Osteoblast (primary cell): ENCODE results near the gene PRKN. TPM values are rescaled to one million over a fixed set of nuclear protein-coding genes. Genes with fewer than 3 reads are reported as not detected.

ENCODE experiments used
- DNase-seq: peaks from one replicate; pipeline ENCODE4 v3.0.0; 2011; ENCODE audit warnings: low spot score, mixed read lengths; ENCODE audit not compliant: insufficient read length; ENCODE audit errors: missing footprints
- H2AFZ ChIP-seq: 2 replicates; pipeline ENCODE4 v1.6.0; 2011; ENCODE audit warnings: mild to moderate bottlenecking, low read length
- H3K27ac ChIP-seq: 2 replicates; pipeline ENCODE4 v1.5.1; 2011; ENCODE audit warnings: mild to moderate bottlenecking, low read depth, low read length, moderate library complexity
- H3K27me3 ChIP-seq: 2 replicates; pipeline ENCODE4 v1.6.0; 2012; ENCODE audit warnings: mild to moderate bottlenecking, control low read depth, inconsistent platforms, low read length, moderate library complexity; ENCODE audit not compliant: insufficient read depth
- H3K36me3 ChIP-seq: 2 replicates; pipeline ENCODE4 v1.5.1; 2011; ENCODE audit warnings: mild to moderate bottlenecking, low read length, control low read depth, moderate library complexity; ENCODE audit not compliant: insufficient read depth
- H3K4me1 ChIP-seq: 2 replicates; pipeline ENCODE4 v1.5.1; 2011; ENCODE audit warnings: mild to moderate bottlenecking, low read length, control low read depth, moderate library complexity; ENCODE audit not compliant: insufficient read depth
- H3K4me2 ChIP-seq: 2 replicates; pipeline ENCODE4 v1.6.0; 2011; ENCODE audit warnings: mild to moderate bottlenecking, low read length; ENCODE audit not compliant: insufficient read depth
- H3K4me3 ChIP-seq: fragments of 200-600 bp; sonication (generic); 3 replicates; pipeline ENCODE4 v1.5.1; 2012; ENCODE audit warnings: mild to moderate bottlenecking, low read length, inconsistent platforms; ENCODE audit not compliant: insufficient read depth
- H3K79me2 ChIP-seq: 2 replicates; pipeline ENCODE4 v1.6.0; 2012; ENCODE audit warnings: mild to moderate bottlenecking, low read length, control low read depth, inconsistent platforms; ENCODE audit not compliant: insufficient read depth
- H3K9me3 ChIP-seq: 2 replicates; pipeline ENCODE4 v1.5.1; 2011; ENCODE audit warnings: low read depth, low read length, control low read depth
- H4K20me1 ChIP-seq: 2 replicates; pipeline ENCODE4 v1.6.0; 2012; ENCODE audit warnings: mild to moderate bottlenecking, low read length, control low read depth; ENCODE audit not compliant: insufficient read depth
- total RNA-seq: library from RNA; depleted of rRNA; stranded (reverse); fragments of >200 nt; gene quantifications from 2 replicates; pipeline ENCODE4 v1.2.3, GENCODE V29; 2012
- TF ChIP-seq, protein P1 (sequence below): IDR thresholded peaks from 2 replicates; pipeline ENCODE4 v1.5.1; 2011; ENCODE audit warnings: mild to moderate bottlenecking, low read depth, low read length, moderate library complexity; ENCODE audit errors: extremely low read depth

PRKN gene
- total RNA-seq, 1 donor: 2.9 TPM

DNA sequence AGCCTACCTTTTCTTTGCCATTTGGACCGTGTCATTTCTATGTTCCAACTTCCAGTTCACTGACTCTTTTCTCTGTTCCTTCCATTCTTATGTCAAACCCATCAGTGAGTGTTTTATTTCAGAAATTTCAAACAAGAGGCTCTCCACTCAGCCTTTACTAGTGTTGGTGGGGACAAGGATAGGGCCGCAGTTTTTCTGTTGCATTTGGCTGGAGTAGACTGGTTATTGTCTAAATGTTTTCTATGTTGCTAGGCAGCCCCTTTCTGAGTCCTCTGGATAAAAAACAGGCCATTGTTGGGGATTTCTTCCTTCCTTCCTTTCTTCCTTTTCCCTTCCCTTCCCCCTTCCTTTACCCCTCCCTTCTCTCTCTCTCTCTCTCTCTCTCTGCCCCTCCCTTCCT is 288.6 kb downstream of the PRKN start:
- Histone ChIP-seq H3K27ac (no peak overlapping the region), H3K4me3 (no peak overlapping the region), H2AFZ (no peak overlapping the region), H4K20me1 (no peaks in the 10 kb centered on the region), H3K79me2 (no peaks in the 10 kb centered on the region), H3K4me1 (no peaks in the 10 kb centered on the region), H3K27me3 (no peaks in the 10 kb centered on the region), H3K36me3 (no peaks in the 10 kb centered on the region), H3K9me3 (no peaks in the 10 kb centered on the region), H3K4me2 (no peak overlapping the region)
- no peak for DNase-seq
- TF ChIP-seq, protein P1, sequence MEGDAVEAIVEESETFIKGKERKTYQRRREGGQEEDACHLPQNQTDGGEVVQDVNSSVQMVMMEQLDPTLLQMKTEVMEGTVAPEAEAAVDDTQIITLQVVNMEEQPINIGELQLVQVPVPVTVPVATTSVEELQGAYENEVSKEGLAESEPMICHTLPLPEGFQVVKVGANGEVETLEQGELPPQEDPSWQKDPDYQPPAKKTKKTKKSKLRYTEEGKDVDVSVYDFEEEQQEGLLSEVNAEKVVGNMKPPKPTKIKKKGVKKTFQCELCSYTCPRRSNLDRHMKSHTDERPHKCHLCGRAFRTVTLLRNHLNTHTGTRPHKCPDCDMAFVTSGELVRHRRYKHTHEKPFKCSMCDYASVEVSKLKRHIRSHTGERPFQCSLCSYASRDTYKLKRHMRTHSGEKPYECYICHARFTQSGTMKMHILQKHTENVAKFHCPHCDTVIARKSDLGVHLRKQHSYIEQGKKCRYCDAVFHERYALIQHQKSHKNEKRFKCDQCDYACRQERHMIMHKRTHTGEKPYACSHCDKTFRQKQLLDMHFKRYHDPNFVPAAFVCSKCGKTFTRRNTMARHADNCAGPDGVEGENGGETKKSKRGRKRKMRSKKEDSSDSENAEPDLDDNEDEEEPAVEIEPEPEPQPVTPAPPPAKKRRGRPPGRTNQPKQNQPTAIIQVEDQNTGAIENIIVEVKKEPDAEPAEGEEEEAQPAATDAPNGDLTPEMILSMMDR: no peak

DNA sequence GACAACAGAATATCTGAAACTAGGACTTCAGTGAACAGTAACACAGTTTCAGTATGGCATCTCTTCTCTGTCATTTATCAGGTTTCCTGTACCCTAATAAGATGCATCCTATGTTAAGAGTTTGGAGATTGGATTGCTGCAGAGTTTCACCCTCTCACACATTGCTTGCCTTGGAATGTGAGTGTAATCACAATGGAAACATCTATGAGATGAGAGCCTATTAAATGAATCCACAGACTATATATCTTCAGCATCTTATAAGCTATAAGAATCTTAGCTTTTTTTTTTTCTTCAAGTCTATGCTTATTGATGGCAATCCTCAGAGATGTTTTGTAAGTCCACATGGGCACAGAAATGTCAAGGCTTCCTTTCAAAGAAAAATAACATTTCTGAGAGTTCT is 292.5 kb downstream of the PRKN start:
- no peak for DNase-seq

DNA sequence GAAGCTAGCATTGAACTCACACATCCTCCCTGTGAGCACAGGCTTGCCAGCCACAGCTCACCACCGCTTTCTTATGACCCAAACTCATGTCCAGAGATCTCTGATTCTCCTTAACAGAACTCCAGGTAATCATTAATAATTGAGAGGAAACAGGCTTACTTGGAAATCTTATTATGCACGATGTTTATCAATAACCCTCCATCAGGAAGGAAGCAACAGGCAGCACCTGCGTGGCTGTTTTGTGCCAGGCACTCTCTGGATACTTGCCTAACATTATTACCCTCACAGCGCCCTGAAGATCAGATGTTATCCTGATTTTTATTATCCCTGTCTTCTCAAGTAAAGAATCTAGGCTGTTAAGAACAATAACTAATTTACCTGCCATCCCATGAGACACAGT is 306.6 kb downstream of the PRKN start:
- no peaks in the 10 kb centered on the region for H3K27me3 ChIP-seq
- H3K36me3 ChIP-seq: no peaks in the 10 kb centered on the region
- H4K20me1 ChIP-seq: no peaks in the 10 kb centered on the region
- H3K4me2 ChIP-seq: no peak overlapping the region
- no peak overlapping the region for H3K4me3 ChIP-seq
- no peaks in the 10 kb centered on the region for H3K79me2 ChIP-seq
- H2AFZ ChIP-seq: no peak overlapping the region
- H3K4me1 ChIP-seq: no peaks in the 10 kb centered on the region
- H3K9me3 ChIP-seq: no peaks in the 10 kb centered on the region
- DNase-seq: no peak
- TF ChIP-seq, protein P1: no peak
- H3K27ac ChIP-seq: no peak overlapping the region

More for the DNA sequence above, 292.5 kb downstream of the PRKN start:
- Histone ChIP-seq H3K27me3 (no peaks in the 10 kb centered on the region), H2AFZ (no peak overlapping the region), H3K9me3 (no peaks in the 10 kb centered on the region), H3K79me2 (no peaks in the 10 kb centered on the region), H3K36me3 (no peaks in the 10 kb centered on the region), H3K4me3 (no peak overlapping the region), H3K4me1 (no peaks in the 10 kb centered on the region), H4K20me1 (no peaks in the 10 kb centered on the region), H3K27ac (no peak overlapping the region), H3K4me2 (no peak overlapping the region)
- TF ChIP-seq, protein P1: no peak

DNA sequence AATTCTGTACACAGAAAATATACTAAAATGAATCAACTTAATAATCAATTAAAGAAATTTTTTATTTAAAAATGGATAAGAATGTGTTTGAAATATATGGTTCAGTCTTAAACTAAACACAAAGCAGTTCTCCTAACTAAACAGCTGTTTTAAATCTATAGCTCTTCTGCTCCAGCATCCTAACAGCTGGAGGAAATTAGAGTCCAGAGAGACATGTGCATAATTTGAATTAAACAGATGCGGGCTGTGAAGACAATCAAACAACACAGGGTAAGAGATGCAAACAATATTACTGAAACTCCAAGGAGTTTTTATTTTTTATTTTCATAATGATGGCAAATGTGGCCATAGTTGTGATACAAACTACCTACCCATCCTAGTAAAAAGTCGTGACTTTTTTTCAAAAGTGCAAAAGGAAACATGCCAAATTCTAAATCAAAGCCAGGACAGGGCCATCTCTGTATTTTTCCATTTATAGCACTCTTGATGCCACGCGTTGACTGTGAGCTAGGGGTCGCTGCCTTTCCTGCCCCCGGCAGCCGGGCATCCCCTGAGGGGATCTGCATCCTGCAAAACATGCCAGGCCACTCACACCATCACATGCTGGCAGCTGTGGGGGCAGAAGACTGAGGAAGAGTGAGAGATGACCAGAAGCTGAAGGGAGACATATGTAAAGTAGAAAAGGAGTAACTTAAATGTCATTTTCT is 310.6 kb downstream of the PRKN start:
- Histone ChIP-seq H3K36me3 (no peaks in the 10 kb centered on the region), H3K4me1 (no peaks in the 10 kb centered on the region), H3K79me2 (no peaks in the 10 kb centered on the region), H3K4me3 (no peak overlapping the region), H3K9me3 (no peaks in the 10 kb centered on the region), H3K27me3 (no peaks in the 10 kb centered on the region), H3K4me2 (no peak overlapping the region), H2AFZ (no peak overlapping the region), H4K20me1 (no peaks in the 10 kb centered on the region), H3K27ac (no peak overlapping the region)
- TF ChIP-seq, protein P1: no peak
- DNase-seq: no peak
